K562 (cell line): ENCODE data around the gene CDK11B. TPM values are rescaled to one million over a fixed set of nuclear protein-coding genes. Genes with fewer than 3 reads are reported as not detected.

Experiments
- ARID4B ChIP-seq: sonication (generic); formaldehyde crosslinking; IDR thresholded peaks from 2 replicates; pipeline ENCODE4 v1.8.0; 2022; ENCODE audit warnings: mild to moderate bottlenecking, missing genetic modification reagents
- BMI1 ChIP-seq: fragments of 150-350 bp; IDR thresholded peaks from 2 replicates; pipeline ENCODE4 v1.6.1; 2014; ENCODE audit warnings: low read length
- CREBBP ChIP-seq: IDR thresholded peaks from one replicate; pipeline ENCODE4 v1.6.1; 2012; ENCODE audit warnings: low read depth, mild to moderate bottlenecking, control low read depth, inconsistent platforms, low read length
- E2F3 ChIP-seq: fragments of 250-450 bp; sonication (Bioruptor Pico); IDR thresholded peaks from 2 replicates; pipeline ENCODE4 v1.4.0; 2020; ENCODE audit warnings: mild to moderate bottlenecking
- ESRRA ChIP-seq: fragments of 450-650 bp; IDR thresholded peaks from 2 replicates; pipeline ENCODE4 v1.6.1; 2014; ENCODE audit warnings: low read depth, mild to moderate bottlenecking, moderate library complexity, borderline replicate concordance
- FOS ChIP-seq: IDR thresholded peaks from 3 replicates; pipeline ENCODE4 v1.6.1; 2011; ENCODE audit not compliant: insufficient read length; ENCODE audit errors: extremely low read depth
- HDAC3 ChIP-seq: fragments of 450-650 bp; IDR thresholded peaks from 2 replicates; pipeline ENCODE4 v1.6.1; 2018; ENCODE audit warnings: borderline replicate concordance, mild to moderate bottlenecking, moderate library complexity; ENCODE audit not compliant: partially characterized antibody
- HDGF ChIP-seq: fragments of 450-650 bp; IDR thresholded peaks from 2 replicates; pipeline ENCODE4 v1.6.1; 2016
- HIVEP1 ChIP-seq: fragments of 250-450 bp; sonication (Bioruptor Pico); IDR thresholded peaks from 2 replicates; pipeline ENCODE4 v1.4.0; 2020; ENCODE audit warnings: mild to moderate bottlenecking
- IFI16 ChIP-seq: fragments of 250-450 bp; sonication (Bioruptor Pico); IDR thresholded peaks from 2 replicates; pipeline ENCODE4 v2.1.2; 2022; ENCODE audit warnings: mild to moderate bottlenecking, inconsistent platforms
- JUN ChIP-seq, 2 experiments: sonication (generic) in 1 of 2; formaldehyde crosslinking in 1 of 2; IDR thresholded peaks; 2 replicates each; pipeline versions ENCODE4 v1.6.1 to v1.8.0; 2012 to 2022; ENCODE audit warnings: borderline replicate concordance in 2 of 2, mild to moderate bottlenecking in 2 of 2, improper control_type of control experiment in 1 of 2, low read depth in 1 of 2, low read length in 1 of 2, missing genetic modification reagents in 1 of 2
- MAFK ChIP-seq: IDR thresholded peaks from 2 replicates; pipeline ENCODE4 v1.6.1; 2011; ENCODE audit warnings: low read length, improper control_type of control experiment
- MEF2D ChIP-seq: conservative IDR thresholded peaks from 2 replicates; pipeline ENCODE4 v1.6.1; 2016; ENCODE audit warnings: low read depth, missing genetic modification characterization, missing compliant biosample characterization
- NCOA6 ChIP-seq: fragments of 450-650 bp; IDR thresholded peaks from 2 replicates; pipeline ENCODE4 v1.6.1; 2017; ENCODE audit warnings: mild to moderate bottlenecking
- PHF20 ChIP-seq: fragments of 450-650 bp; IDR thresholded peaks from 2 replicates; pipeline ENCODE4 v1.6.1; 2018; ENCODE audit not compliant: partially characterized antibody
- POLR3G ChIP-seq: IDR thresholded peaks from 2 replicates; pipeline ENCODE4 v1.6.1; 2011; ENCODE audit not compliant: insufficient read length, insufficient replicate concordance; ENCODE audit errors: extremely low read depth
- SMARCC2 ChIP-seq: fragments of 450-650 bp; IDR thresholded peaks from 2 replicates; pipeline ENCODE4 v1.6.1; 2017; ENCODE audit warnings: antibody characterized with exemption, moderate library complexity, mild to moderate bottlenecking, low read depth
- SMARCE1 ChIP-seq: fragments of 450-650 bp; IDR thresholded peaks from 2 replicates; pipeline ENCODE4 v1.7.1; 2016; ENCODE audit warnings: mild to moderate bottlenecking
- SUPT5H ChIP-seq: fragments of 450-650 bp; IDR thresholded peaks from 2 replicates; pipeline ENCODE4 v1.6.1; 2016
- TCFL5 ChIP-seq: fragments of 250-450 bp; sonication (Bioruptor Pico); conservative IDR thresholded peaks from 2 replicates; pipeline ENCODE4 v1.6.1; 2021; ENCODE audit warnings: mild to moderate bottlenecking, moderate library complexity, matching md5 sums
- TEAD2 ChIP-seq: fragments of 450-650 bp; IDR thresholded peaks from 2 replicates; pipeline ENCODE4 v1.6.1; 2016; ENCODE audit warnings: missing genetic modification characterization, control low read depth, missing compliant biosample characterization
- ZBTB17 ChIP-seq: fragments of 450-650 bp; formaldehyde crosslinking; IDR thresholded peaks from 2 replicates; pipeline ENCODE4 v1.4.0; 2020; ENCODE audit warnings: mild to moderate bottlenecking
- polyA plus RNA-seq, 8 experiments: library from polyadenylated mRNA; depleted of rRNA in 4 of 8; stranded (reverse) in 5 of 8; unstranded in 3 of 8; fragments of >200 nt; fragmentation: Nextera tagmentation in 2 of 8; fragmentation: Illumina TruSeq in 1 of 8; extraction: Ambion mirVana in 2 of 8; extraction: Trizol in 1 of 8; gene quantifications; 2 replicates each; pipeline versions ENCODE4 v1.2.1 to v1.2.3, GENCODE V29; 2011 to 2014; ENCODE audit warnings: inconsistent platforms in 1 of 8, missing spikeins in 1 of 8
- total RNA-seq, 7 experiments: library from RNA; depleted of rRNA in 6 of 7; stranded (reverse); fragments of >200 nt in 6 of 7; fragmentation: Illumina TruSeq in 2 of 7; extraction: Trizol in 2 of 7; gene quantifications; 2 replicates each; pipeline versions ENCODE4 v1.2.1 to v1.2.3, GENCODE V29; 2011 to 2021; ENCODE audit warnings: low replicate concordance in 1 of 7
- TF ChIP-seq, protein P1 (sequence below): fragments of 450-650 bp; IDR thresholded peaks from 2 replicates; pipeline ENCODE4 v1.6.1; 2016; ENCODE audit warnings: borderline replicate concordance
- TF ChIP-seq, protein P2 (sequence below): fragments of 250-450 bp; sonication (Bioruptor Pico); IDR thresholded peaks from 2 replicates; pipeline ENCODE4 v1.9.0; 2021; ENCODE audit warnings: mild to moderate bottlenecking

CDK11B gene
- total and polyA plus RNA-seq, 9 of the 15 experiments (the other 6 are each of a cell fraction or from before 2014, with no cell fraction given) = 2.8 to 52.2 (median 19.5) TPM

GRCh38 chr1:1615256-1616044, 43.4 kb downstream of the CDK11B start, which contains the start of gene MIB2 (continued):
- TF ChIP-seq POLR3G (no peak), TEAD2 (tag) (no peak), ESRRA (peak; percentile 66; the same call in 1 of the 2 replicates), JUN (IDR thresholded peaks at IDR 0.05; ENCODE audit: borderline replicate concordance, low read depth, low read length) (peak; percentile 61; the same call in 1 of the 2 replicates), JUN (CRISPR knock-in tag; IDR thresholded peaks at IDR 0.05; ENCODE audit: borderline replicate concordance) (no peak), MAFK (no peak), ZBTB17 (CRISPR knock-in tag) (peak; percentile 6; the same call in 1 of the 2 replicates), BMI1 (peak; percentile 91), SMARCE1 (no peak), E2F3 (CRISPR knock-in tag) (peak; percentile 81), TCFL5 (CRISPR knock-in tag) (no peak), ARID4B (CRISPR knock-in tag) (peak; percentile 88), MEF2D (tag) (no peak), HDAC3 (no peak), IFI16 (CRISPR knock-in tag) (no peak), NCOA6 (no peak), SMARCC2 (no peak), SUPT5H (peak; percentile 99), HIVEP1 (CRISPR knock-in tag) (peak; percentile 64; the same call in 1 of the 2 replicates), HDGF (no peak), PHF20 (peak; percentile 80), CREBBP (no peak), FOS (no peak)
- TF ChIP-seq, protein P1, sequence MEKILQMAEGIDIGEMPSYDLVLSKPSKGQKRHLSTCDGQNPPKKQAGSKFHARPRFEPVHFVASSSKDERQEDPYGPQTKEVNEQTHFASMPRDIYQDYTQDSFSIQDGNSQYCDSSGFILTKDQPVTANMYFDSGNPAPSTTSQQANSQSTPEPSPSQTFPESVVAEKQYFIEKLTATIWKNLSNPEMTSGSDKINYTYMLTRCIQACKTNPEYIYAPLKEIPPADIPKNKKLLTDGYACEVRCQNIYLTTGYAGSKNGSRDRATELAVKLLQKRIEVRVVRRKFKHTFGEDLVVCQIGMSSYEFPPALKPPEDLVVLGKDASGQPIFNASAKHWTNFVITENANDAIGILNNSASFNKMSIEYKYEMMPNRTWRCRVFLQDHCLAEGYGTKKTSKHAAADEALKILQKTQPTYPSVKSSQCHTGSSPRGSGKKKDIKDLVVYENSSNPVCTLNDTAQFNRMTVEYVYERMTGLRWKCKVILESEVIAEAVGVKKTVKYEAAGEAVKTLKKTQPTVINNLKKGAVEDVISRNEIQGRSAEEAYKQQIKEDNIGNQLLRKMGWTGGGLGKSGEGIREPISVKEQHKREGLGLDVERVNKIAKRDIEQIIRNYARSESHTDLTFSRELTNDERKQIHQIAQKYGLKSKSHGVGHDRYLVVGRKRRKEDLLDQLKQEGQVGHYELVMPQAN = peak; percentile 10; the same call in 1 of the 2 replicates
- TF ChIP-seq, protein P2, sequence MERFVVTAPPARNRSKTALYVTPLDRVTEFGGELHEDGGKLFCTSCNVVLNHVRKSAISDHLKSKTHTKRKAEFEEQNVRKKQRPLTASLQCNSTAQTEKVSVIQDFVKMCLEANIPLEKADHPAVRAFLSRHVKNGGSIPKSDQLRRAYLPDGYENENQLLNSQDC (CRISPR knock-in tag) = peak; percentile 87; the same call in 1 of the 2 replicates
